ENCODE measurements around the gene SUFU.
A peak's percentile ranks its signal among the peaks of the same experiment; 100 is the strongest.

The SUFU gene

GRCh38 chr10:102621443-102622325 lies 117.9 kb downstream of the SUFU start:
- no peak for DNase-seq

GRCh38 chr10:102624094-102624493 lies 120.3 kb downstream of the SUFU start:
- DNase-seq, result no peak

GRCh38 chr10:102624751-102625645 lies 121.2 kb downstream of the SUFU start:
- DNase-seq, result no peak

GRCh38 chr10:102626026-102626685 lies 122.4 kb downstream of the SUFU start:
- DNase-seq, result no peak

- DNase-seq, result no peak
Observed at GRCh38 chr10:102627291-102627735, 123.5 kb downstream of the SUFU start.

GRCh38 chr10:102627736-102628293 lies 124.0 kb downstream of the SUFU start:
- DNase-seq, result no peak

- DNase-seq, result no peak
Observed at GRCh38 chr10:102628451-102628911, 124.7 kb downstream of the SUFU start.

GRCh38 chr10:102629661-102630614 lies 126.2 kb downstream of the SUFU start:
- DNase-seq, result no peak

- no peak for DNase-seq
Observed at GRCh38 chr10:102630663-102631062, 126.9 kb downstream of the SUFU start.

- no peak for DNase-seq
Observed at GRCh38 chr10:102631525-102632393, 128.0 kb downstream of the SUFU start.

GRCh38 chr10:102632394-102633111 lies 128.8 kb downstream of the SUFU start:
- DNase-seq, result no peak

GRCh38 chr10:102633287-102633686 lies 129.5 kb downstream of the SUFU start:
- no peak for DNase-seq

GRCh38 chr10:102633848-102634247 lies 130.1 kb downstream of the SUFU start:
- no peak for DNase-seq

GRCh38 chr10:102634686-102635085 lies 130.9 kb downstream of the SUFU start:
- DNase-seq, result no peak

GRCh38 chr10:102635377-102635776 lies 131.6 kb downstream of the SUFU start:
- no peak for DNase-seq

- no peak for DNase-seq
Observed at GRCh38 chr10:102639537-102639936, 135.8 kb downstream of the SUFU start.

- DNase-seq, result peak; percentile 55
Observed at GRCh38 chr10:102641402-102641801, 137.6 kb downstream of the SUFU start.

GRCh38 chr10:102641880-102642735 lies 138.3 kb downstream of the SUFU start:
- DNase-seq, result peak; percentile 77

Data from DMS79 treated with DMSO at 0.1 percent for 48 hours (cell line).